Panc1 (cell line): ENCODE results near the gene SNUPN.
"Not testable (repeated sequence)": the region's sequence is repeated elsewhere in the genome, so short reads cannot be mapped to it uniquely, and the experiment has no call there.

Source experiments
- CTCF ChIP-seq: fragments of 450-650 bp; IDR thresholded peaks from 2 replicates; pipeline ENCODE4 v1.5.1; 2017; ENCODE audit warnings: mild to moderate bottlenecking
- POLR2AphosphoS5 ChIP-seq: IDR thresholded peaks from 2 replicates; pipeline ENCODE4 v1.6.1; 2012; ENCODE audit warnings: mild to moderate bottlenecking, low read depth, low read length, moderate library complexity
- REST ChIP-seq, 2 experiments: IDR thresholded peaks; 2 replicates each; pipeline ENCODE4 v1.6.1; 2011 to 2012; ENCODE audit warnings: low read depth in 2 of 2, control low read depth in 1 of 2, low read length in 1 of 2, mild to moderate bottlenecking in 1 of 2, moderate library complexity in 1 of 2; ENCODE audit not compliant: insufficient read depth in 1 of 2
- TCF7L2 ChIP-seq: IDR thresholded peaks from 2 replicates; pipeline ENCODE4 v1.6.1; 2011; ENCODE audit warnings: mild to moderate bottlenecking, low read depth, low read length, inconsistent platforms

- TF ChIP-seq CTCF; REST (IDR thresholded peaks at IDR 0.05; ENCODE audit: insufficient read depth in 1 of 2, low read depth in 2 of 2, low read length in 1 of 2); POLR2AphosphoS5; TCF7L2: not testable (repeated sequence)
Measured at GRCh38 chr15:75558955-75559354, 66.6 kb downstream of the SNUPN start.
